ENCODE results near the gene PKD2.

DNA sequence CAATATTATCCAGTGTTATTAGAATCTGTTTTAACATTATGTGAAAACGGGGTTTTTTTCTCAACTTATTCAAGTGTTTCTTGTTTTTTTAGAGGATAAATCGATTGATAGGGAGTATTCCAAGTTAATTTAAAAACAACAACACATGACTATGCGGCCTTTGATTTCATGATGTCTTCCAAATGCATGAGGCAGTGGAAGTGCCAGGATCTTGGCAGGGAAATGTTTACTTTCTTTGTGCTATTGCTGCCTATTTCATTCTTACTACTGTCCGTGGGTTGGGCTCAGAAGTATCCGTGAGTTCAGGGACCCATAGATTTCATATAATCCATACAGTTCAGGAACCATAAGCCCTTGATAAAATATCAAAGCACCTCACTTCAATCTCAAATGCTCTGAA, 86.4 kb downstream of the PKD2 start:
- TF ChIP-seq, protein P1, sequence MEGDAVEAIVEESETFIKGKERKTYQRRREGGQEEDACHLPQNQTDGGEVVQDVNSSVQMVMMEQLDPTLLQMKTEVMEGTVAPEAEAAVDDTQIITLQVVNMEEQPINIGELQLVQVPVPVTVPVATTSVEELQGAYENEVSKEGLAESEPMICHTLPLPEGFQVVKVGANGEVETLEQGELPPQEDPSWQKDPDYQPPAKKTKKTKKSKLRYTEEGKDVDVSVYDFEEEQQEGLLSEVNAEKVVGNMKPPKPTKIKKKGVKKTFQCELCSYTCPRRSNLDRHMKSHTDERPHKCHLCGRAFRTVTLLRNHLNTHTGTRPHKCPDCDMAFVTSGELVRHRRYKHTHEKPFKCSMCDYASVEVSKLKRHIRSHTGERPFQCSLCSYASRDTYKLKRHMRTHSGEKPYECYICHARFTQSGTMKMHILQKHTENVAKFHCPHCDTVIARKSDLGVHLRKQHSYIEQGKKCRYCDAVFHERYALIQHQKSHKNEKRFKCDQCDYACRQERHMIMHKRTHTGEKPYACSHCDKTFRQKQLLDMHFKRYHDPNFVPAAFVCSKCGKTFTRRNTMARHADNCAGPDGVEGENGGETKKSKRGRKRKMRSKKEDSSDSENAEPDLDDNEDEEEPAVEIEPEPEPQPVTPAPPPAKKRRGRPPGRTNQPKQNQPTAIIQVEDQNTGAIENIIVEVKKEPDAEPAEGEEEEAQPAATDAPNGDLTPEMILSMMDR (IDR thresholded peaks at IDR 0.05), result no peak
- TF ChIP-seq POLR2A (IDR thresholded peaks at IDR 0.05), result no peak
